Activated CD8-positive, alpha-beta memory T cell treated with anti-CD3 and anti-CD28 coated beads for 36 hours (primary cell): Measurements from ENCODE around the gene ORC5. TPM values are rescaled to one million over a fixed set of nuclear protein-coding genes. Genes with fewer than 3 reads are reported as not detected.

Source experiments
- total RNA-seq, 2 experiments: library from RNA; stranded (reverse); gene quantifications; one replicate each; pipeline ENCODE4 v1.2.3, GENCODE V29; 2021

The ORC5 gene
- total RNA-seq, 2 experiments from 2014 or later = 31.7 to 41.9 TPM

Other genes starting within 250 kb of the ORC5 start
- gene RELN, start 218.4 kb downstream of the ORC5 start, total RNA-seq = not detected
- gene LHFPL3, start 120.6 kb upstream of the ORC5 start, total RNA-seq = not detected